ENCODE results near the gene SIGLEC5. TPM values are rescaled to one million over a fixed set of nuclear protein-coding genes. Genes with fewer than 3 reads are reported as not detected.

The SIGLEC5 gene
- total RNA-seq, 1 donor from 2014 or later: not detected

DNA sequence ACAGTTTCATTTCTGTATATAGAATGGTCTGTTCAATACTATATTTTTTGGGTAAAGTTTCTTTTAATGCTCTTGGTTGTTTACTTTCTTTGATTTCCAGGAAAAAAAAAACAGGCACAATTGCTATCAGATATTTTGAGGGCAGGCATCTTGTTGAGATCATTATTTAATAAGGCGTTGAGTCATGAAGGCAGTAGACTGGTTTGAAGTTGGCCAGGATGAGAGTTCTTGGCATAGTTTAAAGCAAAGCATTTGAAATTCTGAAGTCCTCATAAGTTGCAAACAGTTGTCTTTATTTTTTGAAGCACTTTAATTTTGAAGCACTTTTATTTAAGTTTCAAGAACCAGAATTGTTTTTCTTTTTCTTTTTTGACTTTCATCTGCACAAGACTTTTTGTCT lies 61.7 kb downstream of the SIGLEC5 start:
- Mint-ChIP-seq H3K9me3 (ENCODE audit: unreplicated experiment) (no peaks in the 10 kb centered on the region), H3K27ac (ENCODE audit: unreplicated experiment) (no peak overlapping the region), H3K4me1 (ENCODE audit: unreplicated experiment) (peaks cover 12% of the 10 kb centered on the region), H3K36me3 (ENCODE audit: low read depth, unreplicated experiment) (no peaks in the 10 kb centered on the region), H3K27me3 (ENCODE audit: unreplicated experiment) (peaks cover 5% of the 10 kb centered on the region), H3K4me3 (ENCODE audit: unreplicated experiment) (no peak overlapping the region)
- TF ChIP-seq, protein P1, sequence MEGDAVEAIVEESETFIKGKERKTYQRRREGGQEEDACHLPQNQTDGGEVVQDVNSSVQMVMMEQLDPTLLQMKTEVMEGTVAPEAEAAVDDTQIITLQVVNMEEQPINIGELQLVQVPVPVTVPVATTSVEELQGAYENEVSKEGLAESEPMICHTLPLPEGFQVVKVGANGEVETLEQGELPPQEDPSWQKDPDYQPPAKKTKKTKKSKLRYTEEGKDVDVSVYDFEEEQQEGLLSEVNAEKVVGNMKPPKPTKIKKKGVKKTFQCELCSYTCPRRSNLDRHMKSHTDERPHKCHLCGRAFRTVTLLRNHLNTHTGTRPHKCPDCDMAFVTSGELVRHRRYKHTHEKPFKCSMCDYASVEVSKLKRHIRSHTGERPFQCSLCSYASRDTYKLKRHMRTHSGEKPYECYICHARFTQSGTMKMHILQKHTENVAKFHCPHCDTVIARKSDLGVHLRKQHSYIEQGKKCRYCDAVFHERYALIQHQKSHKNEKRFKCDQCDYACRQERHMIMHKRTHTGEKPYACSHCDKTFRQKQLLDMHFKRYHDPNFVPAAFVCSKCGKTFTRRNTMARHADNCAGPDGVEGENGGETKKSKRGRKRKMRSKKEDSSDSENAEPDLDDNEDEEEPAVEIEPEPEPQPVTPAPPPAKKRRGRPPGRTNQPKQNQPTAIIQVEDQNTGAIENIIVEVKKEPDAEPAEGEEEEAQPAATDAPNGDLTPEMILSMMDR (IDR thresholded peaks at IDR 0.05; ENCODE audit: unreplicated experiment): no peak
- no peak for DNase-seq (ENCODE audit: low spot score)

DNA sequence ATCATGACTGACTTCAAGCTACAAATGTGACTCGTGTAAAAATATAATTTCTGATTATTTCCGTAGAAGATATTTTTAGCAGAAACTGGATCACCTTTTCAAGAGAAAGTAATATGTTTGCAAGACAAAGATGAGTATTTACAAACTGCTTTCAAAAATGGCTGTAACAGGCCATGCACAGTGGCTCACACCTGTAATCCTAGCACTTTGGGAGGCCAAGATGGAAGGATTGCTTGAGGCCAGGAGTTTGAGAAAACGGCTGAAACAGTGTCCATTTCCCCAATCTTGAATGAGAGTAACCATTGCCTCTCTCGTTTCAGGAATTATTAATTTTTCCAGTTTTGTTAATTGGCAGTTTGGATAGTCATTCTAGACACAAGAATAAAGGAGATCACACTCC lies 62.6 kb downstream of the SIGLEC5 start:
- Mint-ChIP-seq H3K27me3 (ENCODE audit: unreplicated experiment) (peaks cover 5% of the 10 kb centered on the region), H3K36me3 (ENCODE audit: low read depth, unreplicated experiment) (no peaks in the 10 kb centered on the region)
- no peak for DNase-seq (ENCODE audit: low spot score)

DNA sequence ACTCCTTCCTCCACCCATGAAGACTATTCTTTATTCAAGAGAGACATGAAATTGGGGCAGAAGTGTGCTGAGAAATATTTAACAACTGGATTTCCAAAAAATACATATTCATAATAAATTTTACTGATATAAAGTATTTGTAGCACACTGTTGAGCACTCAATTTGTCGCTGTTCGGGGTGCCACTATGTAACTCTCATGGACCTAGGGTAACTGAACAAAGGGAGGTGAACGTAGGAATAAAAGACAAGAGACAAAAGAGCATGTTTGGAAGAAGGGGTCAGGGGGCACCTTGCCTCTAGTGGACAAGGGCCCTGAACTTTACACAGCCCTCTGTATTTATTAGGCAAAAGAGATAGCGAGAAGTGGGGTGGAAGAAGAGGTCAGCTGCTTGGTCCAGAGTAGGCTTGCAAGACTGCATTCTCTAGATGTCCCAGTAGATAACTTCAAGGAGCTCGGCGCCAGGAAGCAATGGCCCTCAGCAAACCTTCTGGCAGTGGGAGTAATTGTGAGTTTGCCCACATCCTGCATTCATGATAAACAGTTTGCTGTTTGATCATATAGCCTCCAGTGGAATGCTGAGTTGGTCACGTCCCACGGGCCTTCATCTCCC lies 63.6 kb downstream of the SIGLEC5 start:
- Mint-ChIP-seq H3K9me3 (ENCODE audit: unreplicated experiment) (no peaks in the 10 kb centered on the region), H3K4me1 (ENCODE audit: unreplicated experiment) (peaks cover 3% of the 10 kb centered on the region), H3K27me3 (ENCODE audit: unreplicated experiment) (peaks cover 5% of the 10 kb centered on the region), H3K36me3 (ENCODE audit: low read depth, unreplicated experiment) (no peaks in the 10 kb centered on the region), H3K27ac (ENCODE audit: unreplicated experiment) (no peak overlapping the region), H3K4me3 (ENCODE audit: unreplicated experiment) (no peak overlapping the region)
- no peak for DNase-seq (ENCODE audit: low spot score)
- TF ChIP-seq, protein P1 (IDR thresholded peaks at IDR 0.05; ENCODE audit: unreplicated experiment): no peak

More for the DNA sequence above, 62.6 kb downstream of the SIGLEC5 start:
- TF ChIP-seq, protein P1 (IDR thresholded peaks at IDR 0.05; ENCODE audit: unreplicated experiment): no peak
- no peak overlapping the region for H3K4me3 Mint-ChIP-seq (ENCODE audit: unreplicated experiment)
- H3K9me3 Mint-ChIP-seq (ENCODE audit: unreplicated experiment): no peaks in the 10 kb centered on the region
- H3K4me1 Mint-ChIP-seq (ENCODE audit: unreplicated experiment): peaks cover 12% of the 10 kb centered on the region
- no peak overlapping the region for H3K27ac Mint-ChIP-seq (ENCODE audit: unreplicated experiment)

DNA sequence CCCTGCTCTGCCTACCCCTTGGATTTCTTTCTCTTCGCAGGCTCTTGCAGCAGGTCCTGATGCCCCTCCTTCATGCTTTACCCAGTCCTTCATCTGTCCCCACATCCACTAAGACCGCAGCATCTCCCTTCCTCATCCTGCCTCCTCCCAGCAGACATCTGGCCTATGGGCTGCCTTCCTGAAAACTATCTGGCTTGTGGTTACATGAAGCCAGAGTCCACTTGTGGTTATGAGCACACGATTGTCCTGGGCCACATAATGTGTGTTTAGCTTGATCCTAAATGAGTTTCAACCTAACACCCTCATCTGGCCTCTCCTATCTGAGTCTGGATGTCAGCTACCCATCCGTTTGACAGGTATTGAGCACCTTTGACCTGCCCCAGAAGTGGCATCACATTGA lies 64.6 kb downstream of the SIGLEC5 start:
- no peaks in the 10 kb centered on the region for H3K9me3 Mint-ChIP-seq (ENCODE audit: unreplicated experiment)
- H3K27me3 Mint-ChIP-seq (ENCODE audit: unreplicated experiment): peaks cover 2% of the 10 kb centered on the region
- H3K36me3 Mint-ChIP-seq (ENCODE audit: low read depth, unreplicated experiment): no peaks in the 10 kb centered on the region
- DNase-seq (ENCODE audit: low spot score): no peak
- H3K27ac Mint-ChIP-seq (ENCODE audit: unreplicated experiment): no peak overlapping the region
- TF ChIP-seq, protein P1 (IDR thresholded peaks at IDR 0.05; ENCODE audit: unreplicated experiment): no peak
- no peak overlapping the region for H3K4me3 Mint-ChIP-seq (ENCODE audit: unreplicated experiment)
- no peaks in the 10 kb centered on the region for H3K4me1 Mint-ChIP-seq (ENCODE audit: unreplicated experiment)

DNA sequence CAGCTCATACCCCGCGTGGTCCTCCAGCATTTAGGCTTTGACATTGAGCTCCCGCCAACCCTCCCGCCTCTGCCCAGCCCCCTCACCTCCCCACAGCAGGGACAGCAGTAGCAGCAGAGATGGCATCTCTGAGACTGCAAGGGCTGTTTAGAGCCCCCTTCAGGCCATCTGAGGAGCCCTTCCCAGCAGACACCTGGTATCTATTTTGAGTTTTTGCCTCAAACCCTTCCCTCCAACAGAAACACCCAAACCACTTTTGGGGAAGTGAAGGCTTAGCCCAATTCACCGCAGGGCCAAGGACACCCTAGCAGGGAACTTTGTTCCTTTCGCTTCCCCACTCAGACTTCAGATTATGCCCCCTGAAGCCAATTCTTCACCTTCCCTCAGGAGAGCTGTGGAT lies 65.4 kb downstream of the SIGLEC5 start:
- H3K36me3 Mint-ChIP-seq (ENCODE audit: low read depth, unreplicated experiment): no peaks in the 10 kb centered on the region
- no peaks in the 10 kb centered on the region for H3K4me1 Mint-ChIP-seq (ENCODE audit: unreplicated experiment)
- TF ChIP-seq, protein P1 (IDR thresholded peaks at IDR 0.05; ENCODE audit: unreplicated experiment): no peak
- DNase-seq (ENCODE audit: low spot score): no peak
- H3K27ac Mint-ChIP-seq (ENCODE audit: unreplicated experiment): no peak overlapping the region
- no peaks in the 10 kb centered on the region for H3K9me3 Mint-ChIP-seq (ENCODE audit: unreplicated experiment)
- H3K27me3 Mint-ChIP-seq (ENCODE audit: unreplicated experiment): peaks cover 2% of the 10 kb centered on the region
- no peak overlapping the region for H3K4me3 Mint-ChIP-seq (ENCODE audit: unreplicated experiment)

Other genes starting within 250 kb of the SIGLEC5 start
- not detected for gene LIM2, start 242.4 kb downstream of the SIGLEC5 start, total RNA-seq (ENCODE audit: unreplicated experiment)
- 0.21 TPM for gene C19orf84, start 239.8 kb downstream of the SIGLEC5 start, total RNA-seq (ENCODE audit: unreplicated experiment)
- not detected for gene SIGLEC10, start 212.8 kb downstream of the SIGLEC5 start, total RNA-seq (ENCODE audit: unreplicated experiment)
- gene SIGLEC8, start 171.9 kb downstream of the SIGLEC5 start, total RNA-seq (ENCODE audit: unreplicated experiment): not detected
- not detected for gene CEACAM18, start 151.9 kb downstream of the SIGLEC5 start, total RNA-seq (ENCODE audit: unreplicated experiment)
- gene SIGLEC12, start 128.6 kb downstream of the SIGLEC5 start, total RNA-seq (ENCODE audit: unreplicated experiment): not detected
- not detected for gene SIGLEC6, start 98.7 kb downstream of the SIGLEC5 start, total RNA-seq (ENCODE audit: unreplicated experiment)
- 18.3 TPM for gene ZNF175, start 59.1 kb downstream of the SIGLEC5 start, total RNA-seq (ENCODE audit: unreplicated experiment)
- 0.21 TPM for gene SIGLEC14, start 16.4 kb upstream of the SIGLEC5 start, total RNA-seq (ENCODE audit: unreplicated experiment)
- gene SPACA6, start 62.9 kb upstream of the SIGLEC5 start, total RNA-seq (ENCODE audit: unreplicated experiment): 12.9 TPM
- not detected for gene HAS1, start 93.6 kb upstream of the SIGLEC5 start, total RNA-seq (ENCODE audit: unreplicated experiment)
- 0.67 TPM for gene FPR1, start 121.5 kb upstream of the SIGLEC5 start, total RNA-seq (ENCODE audit: unreplicated experiment)
- 0.74 TPM for gene FPR2, start 130.8 kb upstream of the SIGLEC5 start, total RNA-seq (ENCODE audit: unreplicated experiment)
- not detected for gene FPR3, start 164.8 kb upstream of the SIGLEC5 start, total RNA-seq (ENCODE audit: unreplicated experiment)

All from endothelial cell (in vitro differentiated cells).